ENCODE measurements around the gene UNC93B1. TPM values are rescaled to one million over a fixed set of nuclear protein-coding genes. Genes with fewer than 3 reads are reported as not detected.

The UNC93B1 gene
- total RNA-seq, 1 donor: 44.4 TPM

DNA sequence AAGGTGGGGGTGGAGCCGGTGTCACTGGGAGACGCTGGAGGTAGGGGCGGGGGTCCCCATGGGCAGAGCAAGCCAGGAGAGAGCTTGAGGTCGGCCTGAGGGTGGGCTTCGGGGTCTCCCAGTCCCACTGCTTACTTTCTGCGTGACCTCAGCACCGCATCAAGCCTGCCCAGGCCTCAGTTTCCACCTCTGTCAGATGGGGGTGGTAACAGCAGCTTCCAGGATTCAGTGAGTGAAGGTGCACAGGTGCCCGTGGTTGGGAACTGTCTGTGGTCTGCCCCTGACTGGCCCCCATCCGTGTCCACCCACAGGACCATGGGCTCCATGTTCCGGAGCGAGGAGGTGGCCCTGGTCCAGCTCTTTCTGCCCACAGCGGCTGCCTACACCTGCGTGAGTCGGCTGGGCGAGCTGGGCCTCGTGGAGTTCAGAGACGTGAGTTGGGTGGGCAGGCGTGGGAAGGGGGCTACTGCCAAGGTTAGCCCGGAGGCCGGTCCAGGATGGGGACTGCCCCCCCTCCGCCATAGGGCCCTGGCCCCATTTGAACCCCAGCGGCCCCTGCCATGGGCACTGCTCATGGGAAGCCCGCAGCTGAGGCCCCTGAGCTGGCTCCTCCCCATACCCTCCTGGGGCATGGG lies 37.2 kb upstream of the UNC93B1 start:
- no peak for DNase-seq (ENCODE audit: low read depth in 2 of 3, low spot score in 2 of 3)

GRCh38 chr11:68040101-68040956 lies 36.4 kb upstream of the UNC93B1 start:
- DNase-seq (ENCODE audit: low read depth in 2 of 3, low spot score in 2 of 3): peak in 2 of 3 donors; percentile 56 to 72

DNA sequence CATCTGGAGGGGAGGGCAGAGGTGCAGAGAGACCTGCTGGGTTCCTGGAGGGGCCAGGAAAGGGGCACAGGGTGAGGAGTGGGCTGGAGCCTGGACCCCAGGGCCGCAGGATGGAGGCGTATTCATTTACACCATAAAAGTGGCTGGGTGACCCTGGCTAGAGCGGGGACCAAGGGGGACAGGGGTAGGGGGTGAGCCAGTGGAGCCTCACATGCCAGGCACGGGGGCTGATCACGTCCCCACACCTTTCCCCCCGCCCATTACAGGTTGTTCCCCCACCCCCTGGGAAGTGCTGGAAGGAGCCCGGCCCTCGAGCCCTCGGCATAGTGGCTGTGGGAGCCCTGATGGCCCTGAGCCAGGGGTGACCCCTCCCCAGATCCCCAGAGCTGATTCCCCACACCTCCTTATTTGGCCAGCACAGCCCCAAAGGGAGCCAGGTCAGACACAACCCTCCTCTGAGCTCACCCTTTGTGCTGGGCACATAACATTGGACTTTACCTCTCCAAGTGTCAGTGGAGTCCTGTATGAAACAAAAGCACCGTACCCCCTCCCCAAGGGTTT lies 35.7 kb upstream of the UNC93B1 start:
- DNase-seq (ENCODE audit: low read depth in 2 of 3, low spot score in 2 of 3): peak in 1 of 3 donors; percentile 5

DNA sequence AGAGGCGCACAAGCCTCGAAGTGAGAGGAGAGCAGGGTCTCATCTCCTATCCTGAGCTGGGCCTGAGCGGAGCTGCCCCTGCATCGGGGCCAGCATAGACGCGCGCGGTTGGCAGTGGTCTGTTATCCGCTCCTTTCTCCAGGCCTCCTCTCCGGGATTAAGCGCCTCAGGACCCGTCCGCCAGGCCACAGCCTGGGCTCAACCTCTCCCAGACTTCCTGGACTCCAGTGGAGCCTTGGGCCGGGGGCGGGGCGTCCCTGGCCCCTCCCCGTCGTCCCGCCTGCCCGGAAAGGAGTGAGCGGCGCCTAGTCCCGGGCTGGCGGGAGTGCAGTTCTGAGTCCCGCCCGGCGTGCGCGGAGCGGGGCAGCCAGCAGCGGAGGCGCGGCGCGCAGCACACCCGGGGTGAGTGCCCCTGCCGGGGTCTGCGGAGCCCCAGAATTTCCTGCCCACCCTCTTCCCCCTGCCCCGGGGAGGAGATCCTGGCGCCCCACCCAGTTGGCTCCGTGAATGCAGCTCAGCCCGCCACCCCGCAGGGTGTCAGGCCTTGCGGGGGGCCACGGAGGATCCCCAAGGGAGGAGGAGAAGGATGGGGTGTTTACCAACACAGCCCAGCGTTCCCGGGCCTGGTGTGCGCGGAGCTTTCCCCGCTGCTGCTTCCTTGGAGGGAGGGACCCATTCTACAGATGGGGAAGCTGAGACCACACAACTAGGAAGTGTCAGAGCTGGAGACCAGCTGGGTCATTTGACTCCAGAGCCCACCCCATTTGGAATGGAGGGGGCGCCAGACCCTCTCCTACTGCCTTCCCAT lies 35.0 kb upstream of the UNC93B1 start, which contains the start of gene TCIRG1:
Gene TCIRG1, plus strand, starts transcription at position 308 of the 808 bp plus-strand sequence. CDS start 2,247 bp downstream, outside the sequence.
- DNase-seq (ENCODE audit: low read depth in 2 of 3, low spot score in 2 of 3): peak in 2 of 3 donors; percentile 14 to 24

DNA sequence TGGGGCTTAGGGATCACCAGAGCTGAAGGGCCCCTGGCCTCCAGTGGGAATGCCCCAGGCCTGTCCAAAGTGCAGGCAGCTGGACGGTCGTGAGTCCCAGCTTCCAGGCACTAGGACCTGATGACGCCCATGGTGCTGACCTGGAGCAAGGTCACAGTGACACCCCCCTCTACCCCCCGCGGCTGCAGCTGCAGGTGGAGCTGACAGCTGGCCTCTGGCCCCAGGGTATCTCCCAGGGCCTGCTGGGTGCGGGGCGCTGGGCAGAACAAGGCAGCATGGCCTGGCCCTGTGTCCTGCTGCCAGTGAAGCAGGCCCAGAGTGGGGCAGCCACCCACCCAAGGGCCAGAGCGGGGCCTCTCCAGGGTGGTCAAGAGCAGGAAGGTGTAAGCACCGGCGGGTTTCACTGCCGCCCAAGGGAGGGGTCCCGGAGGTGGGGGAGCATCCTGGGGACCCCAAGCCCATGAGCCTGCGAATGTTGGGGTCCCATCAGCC lies 34.4 kb upstream of the UNC93B1 start:
- DNase-seq (ENCODE audit: low read depth in 2 of 3, low spot score in 2 of 3): no peak

DNA sequence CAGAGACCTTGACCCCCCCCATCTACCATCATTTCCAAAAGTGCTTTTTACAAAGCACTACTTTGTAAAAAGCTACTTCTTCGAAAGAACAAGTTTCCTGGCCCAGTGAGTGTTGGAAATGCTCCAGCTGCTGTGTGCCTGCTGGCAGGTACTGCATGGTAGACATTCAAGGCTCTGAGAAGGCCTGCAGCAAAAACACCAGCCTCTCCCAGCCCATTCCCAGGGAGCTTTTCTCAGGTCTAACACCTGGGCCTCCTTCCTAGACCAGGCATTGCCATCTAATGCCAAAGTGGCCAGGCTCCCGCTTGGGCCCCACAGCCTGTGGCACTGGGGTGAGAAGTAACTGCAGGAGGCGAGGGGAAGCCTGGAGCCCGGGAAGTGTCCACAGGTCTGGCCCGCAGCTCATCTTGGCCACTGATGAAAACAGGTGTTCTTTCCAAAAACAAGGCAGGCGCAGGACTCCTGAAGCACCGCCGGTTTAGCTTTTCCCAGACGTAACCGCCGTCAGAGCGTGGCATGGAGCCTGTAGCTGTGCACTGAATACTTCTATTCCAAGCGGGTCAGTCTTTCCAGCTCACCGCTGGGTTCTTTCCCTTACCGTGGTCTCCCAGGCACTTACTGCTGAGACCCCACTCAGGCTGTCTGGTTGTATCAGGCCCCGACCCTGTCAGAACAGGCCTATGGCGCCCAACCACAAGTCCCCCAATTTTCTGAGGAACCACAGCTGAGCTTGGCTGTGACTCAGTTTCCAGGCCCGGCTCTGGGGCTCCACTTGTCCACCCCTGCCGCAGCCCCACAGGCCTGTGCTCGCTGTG lies 33.7 kb upstream of the UNC93B1 start:
- DNase-seq (ENCODE audit: low read depth in 2 of 3, low spot score in 2 of 3): peak in 2 of 3 donors; percentile 22 to 60

DNA sequence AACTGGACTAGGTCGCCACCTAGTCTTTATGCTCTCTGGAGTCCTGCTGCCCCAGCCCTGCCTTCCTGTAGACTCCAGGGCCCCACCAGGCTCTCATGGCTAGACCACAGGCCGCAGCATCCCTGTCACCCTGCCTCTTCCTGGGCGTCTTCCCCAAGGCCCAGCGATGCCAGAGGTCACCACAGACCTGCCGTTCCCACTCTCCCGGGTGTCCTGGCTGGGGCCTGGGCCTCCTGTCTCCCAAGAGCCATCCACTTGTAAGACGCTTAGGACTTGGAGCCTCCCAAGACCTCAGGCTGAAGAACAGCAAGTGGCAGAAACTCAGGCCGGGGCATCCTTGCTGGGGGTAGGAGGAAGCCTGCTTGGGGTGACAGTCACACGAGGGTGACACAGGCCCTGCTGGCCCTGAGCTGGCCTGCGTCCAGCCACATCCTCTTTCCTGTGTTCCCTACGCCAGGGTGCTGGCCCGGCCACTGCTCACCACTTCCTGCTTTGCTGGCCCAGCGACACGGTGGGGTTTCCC lies 32.9 kb upstream of the UNC93B1 start:
- peak in 2 of 3 donors; percentile 46 to 67 for DNase-seq (ENCODE audit: low read depth in 2 of 3, low spot score in 2 of 3)

- DNase-seq (ENCODE audit: low read depth in 2 of 3, low spot score in 2 of 3): no peak
Measured at GRCh38 chr11:68036141-68036716, 32.3 kb upstream of the UNC93B1 start.

DNA sequence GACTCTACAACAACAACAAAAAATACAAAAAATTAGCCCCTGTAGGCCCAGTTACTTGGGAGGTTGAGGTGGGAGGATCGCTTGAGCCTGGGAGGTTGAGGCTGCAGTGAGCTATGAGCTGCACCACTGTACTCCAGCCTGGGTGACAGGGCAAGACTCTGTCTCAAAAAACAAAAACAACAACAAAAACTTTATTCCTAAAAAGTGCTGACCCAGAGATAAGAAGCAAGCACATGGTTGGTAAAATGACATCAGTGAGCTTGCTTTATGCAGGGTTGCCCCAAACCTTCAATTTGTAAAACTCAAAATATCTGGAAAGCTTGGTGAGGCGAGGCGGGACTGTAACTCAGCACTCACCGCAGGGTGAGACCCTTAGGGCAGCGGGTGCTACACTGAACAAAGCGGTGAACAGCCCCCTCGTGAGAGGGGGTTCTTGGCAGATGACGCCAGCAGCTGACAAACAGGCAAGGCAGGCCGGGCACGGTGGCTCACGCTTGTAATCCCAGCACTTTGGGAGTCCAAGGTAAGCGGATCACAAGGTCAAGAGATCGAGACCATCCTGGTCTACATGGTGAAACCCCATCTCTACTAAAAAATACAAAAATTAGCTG lies 31.5 kb upstream of the UNC93B1 start:
- DNase-seq (ENCODE audit: low read depth in 2 of 3, low spot score in 2 of 3): no peak

- no peak for DNase-seq (ENCODE audit: low read depth in 2 of 3, low spot score in 2 of 3)
Measured at GRCh38 chr11:68033708-68034045, 29.8 kb upstream of the UNC93B1 start.

- DNase-seq (ENCODE audit: low read depth in 2 of 3, low spot score in 2 of 3): no peak
Measured at GRCh38 chr11:68032997-68033707, 29.3 kb upstream of the UNC93B1 start.

DNA sequence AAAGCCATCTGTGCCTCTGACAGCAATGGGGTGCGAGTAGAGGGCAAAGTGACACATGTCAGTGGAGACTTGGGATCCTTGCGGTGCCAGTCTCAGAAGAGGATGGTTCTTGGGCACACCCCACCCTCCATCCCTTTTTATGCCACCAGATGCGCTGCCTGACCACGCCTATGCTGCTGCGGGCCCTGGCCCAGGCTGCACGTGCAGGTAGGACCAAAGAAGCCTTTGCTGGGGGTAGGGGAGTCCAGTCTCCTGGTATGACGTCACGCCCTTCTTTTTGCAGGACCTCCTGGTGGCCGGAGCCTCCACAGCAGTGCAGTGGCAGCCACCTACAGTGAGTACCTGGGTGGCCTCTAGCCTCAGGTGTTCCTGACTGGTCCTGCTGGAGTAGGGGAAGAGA lies 28.1 kb upstream of the UNC93B1 start:
- no peak for DNase-seq (ENCODE audit: low read depth in 2 of 3, low spot score in 2 of 3)

GRCh38 chr11:68031144-68031464 lies 27.2 kb upstream of the UNC93B1 start:
- no peak for DNase-seq (ENCODE audit: low read depth in 2 of 3, low spot score in 2 of 3)

GRCh38 chr11:68030318-68031143 lies 26.6 kb upstream of the UNC93B1 start, which contains the start of gene NDUFS8:
TSS of gene NDUFS8 (plus strand) at chr11:68030681. CDS start at chr11:68032152, 1,471 bp downstream.
- DNase-seq (ENCODE audit: low read depth in 2 of 3, low spot score in 2 of 3): peak; percentile 87 to 100 (median 98)

DNA sequence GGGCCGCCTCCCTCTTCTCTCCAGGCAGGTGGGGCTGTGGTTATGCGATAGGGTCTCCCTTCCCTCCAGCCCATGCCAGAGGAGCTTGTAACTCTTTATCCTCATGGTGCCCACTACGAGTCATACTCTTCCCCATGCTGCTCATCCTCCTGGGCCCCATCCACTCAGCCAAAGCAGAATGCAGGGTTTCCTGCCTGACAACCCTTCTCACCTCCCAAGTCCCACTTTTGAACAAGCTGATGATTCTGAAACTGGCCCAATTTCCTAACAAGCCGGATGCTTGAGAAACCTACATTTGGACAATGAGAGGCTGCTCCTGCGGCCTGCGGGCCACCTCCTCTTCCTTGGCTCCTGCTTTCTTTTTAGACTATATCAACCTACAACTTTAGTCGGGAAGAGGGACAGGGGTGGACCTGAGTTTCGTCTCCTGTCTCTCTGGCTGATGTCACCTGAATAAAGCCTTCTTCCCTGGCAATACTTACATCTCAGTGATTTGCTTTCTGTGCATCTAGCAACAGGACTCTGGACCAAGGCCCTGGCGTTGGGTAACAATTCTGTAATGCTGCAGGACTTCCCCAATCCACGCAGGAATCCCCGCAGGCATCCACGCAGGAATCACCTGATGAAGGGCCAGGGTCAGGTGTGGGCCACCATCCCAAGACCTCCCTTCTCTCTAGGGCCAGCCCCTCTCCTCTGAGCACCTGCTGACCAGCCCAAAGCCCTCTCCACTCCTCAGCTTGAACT lies 25.1 kb upstream of the UNC93B1 start:
- DNase-seq (ENCODE audit: low read depth in 2 of 3, low spot score in 2 of 3): no peak

- no peak for DNase-seq (ENCODE audit: low read depth in 2 of 3, low spot score in 2 of 3)
Measured at GRCh38 chr11:68027667-68028066, 23.8 kb upstream of the UNC93B1 start.
